Chondrocyte (in vitro differentiated cells): ENCODE measurements around the gene PLCB3. TPM values are rescaled to one million over a fixed set of nuclear protein-coding genes. Genes with fewer than 3 reads are reported as not detected.

Source experiments
- DNase-seq: peaks from one replicate; pipeline ENCODE4 v3.0.0; 2021; ENCODE audit warnings: mixed read lengths, low spot score
- H3K27ac Mint-ChIP-seq: one replicate; pipeline ENCODE4 v1.8.0; 2021; ENCODE audit warnings: mild to moderate bottlenecking, moderate library complexity, mixed read lengths; ENCODE audit not compliant: unreplicated experiment
- H3K27me3 Mint-ChIP-seq: 2 replicates; pipeline ENCODE4 v1.8.0; 2021; ENCODE audit warnings: low read depth, mixed read lengths
- H3K36me3 Mint-ChIP-seq: 2 replicates; pipeline ENCODE4 v1.8.0; 2021; ENCODE audit warnings: low read depth, mixed read lengths
- H3K4me1 Mint-ChIP-seq: 2 replicates; pipeline ENCODE4 v1.8.0; 2021; ENCODE audit warnings: low read depth, mild to moderate bottlenecking, mixed read lengths
- H3K4me3 Mint-ChIP-seq: one replicate; pipeline ENCODE4 v1.8.0; 2021; ENCODE audit warnings: mild to moderate bottlenecking, moderate library complexity, mixed read lengths; ENCODE audit not compliant: unreplicated experiment
- H3K9me3 Mint-ChIP-seq: 2 replicates; pipeline ENCODE4 v1.8.0; 2021; ENCODE audit warnings: low read depth, mixed read lengths
- total RNA-seq: library from RNA; stranded (reverse); gene quantifications from 3 replicates; pipeline ENCODE4 v1.2.1, GENCODE V29; 2021
- TF ChIP-seq, protein P1 (sequence below): fragments of 200-600 bp; sonication (generic); IDR thresholded peaks from 2 replicates; pipeline ENCODE4 v1.5.0; 2021; ENCODE audit warnings: antibody characterized with exemption, mild to moderate bottlenecking, moderate library complexity

The PLCB3 gene
- total RNA-seq, 1 donor from 2014 or later: 47.2 TPM

DNA sequence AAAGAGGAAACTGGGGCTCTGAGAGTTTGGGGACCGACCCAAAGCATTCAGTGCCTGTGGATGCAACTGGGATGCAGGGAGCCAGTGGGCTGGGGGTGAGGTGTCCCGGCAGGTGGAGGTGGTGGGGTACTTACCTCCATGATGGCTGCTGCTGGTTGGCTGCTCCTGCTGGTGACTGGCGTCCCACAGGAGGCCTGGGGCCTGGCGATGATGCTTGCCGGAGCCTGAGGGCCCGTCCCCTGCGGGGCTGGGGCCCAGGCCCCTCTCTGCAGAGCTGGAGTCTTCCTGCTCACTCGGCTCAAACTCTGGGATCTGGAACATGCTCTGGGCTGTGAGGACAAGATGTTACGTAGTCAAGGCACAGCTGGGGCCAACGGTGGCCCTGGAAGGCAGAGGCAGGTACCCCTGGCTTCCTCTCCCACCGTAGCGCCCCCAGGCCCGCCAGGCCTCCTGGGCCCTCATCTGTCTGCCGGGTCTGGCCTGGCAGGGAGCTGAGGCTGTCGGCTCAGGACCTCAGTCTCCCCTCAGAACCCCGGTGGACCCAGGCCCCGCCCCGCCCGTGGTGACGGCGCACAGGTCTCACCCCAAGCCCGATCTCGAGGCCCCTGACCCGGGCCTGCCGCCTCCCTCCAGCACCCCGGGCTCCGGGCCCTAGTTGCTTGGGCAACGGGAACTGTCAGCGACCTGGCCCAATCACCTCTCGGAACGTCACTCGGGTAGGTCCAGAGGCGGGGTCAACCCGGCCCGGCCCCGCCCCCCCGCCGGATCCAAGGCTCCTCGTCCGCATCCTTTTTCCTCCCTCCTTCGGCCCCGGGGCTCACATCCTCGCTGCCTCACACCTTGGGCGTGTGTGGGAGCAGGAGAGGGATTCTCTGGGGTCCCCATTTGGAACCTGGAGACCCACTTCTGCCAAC, 33.0 kb downstream of the PLCB3 start, which contains the start of gene BAD:
TSS of gene BAD (minus strand) at position 618 of the 914 bp plus-strand sequence. CDS start at position 321, 297 bp downstream.
- Mint-ChIP-seq H3K4me1 (peaks cover 26% of the 10 kb centered on the region), H3K4me3 (peak within 1 kb of the TSS; percentile 80), H3K27me3 (no peaks in the 10 kb centered on the region), H3K9me3 (no peaks in the 10 kb centered on the region), H3K27ac (peak within 1 kb of the TSS; percentile 92), H3K36me3 (peaks cover 7% of the 10 kb centered on the region)
- peak; percentile 96 for DNase-seq
- TF ChIP-seq, protein P1, sequence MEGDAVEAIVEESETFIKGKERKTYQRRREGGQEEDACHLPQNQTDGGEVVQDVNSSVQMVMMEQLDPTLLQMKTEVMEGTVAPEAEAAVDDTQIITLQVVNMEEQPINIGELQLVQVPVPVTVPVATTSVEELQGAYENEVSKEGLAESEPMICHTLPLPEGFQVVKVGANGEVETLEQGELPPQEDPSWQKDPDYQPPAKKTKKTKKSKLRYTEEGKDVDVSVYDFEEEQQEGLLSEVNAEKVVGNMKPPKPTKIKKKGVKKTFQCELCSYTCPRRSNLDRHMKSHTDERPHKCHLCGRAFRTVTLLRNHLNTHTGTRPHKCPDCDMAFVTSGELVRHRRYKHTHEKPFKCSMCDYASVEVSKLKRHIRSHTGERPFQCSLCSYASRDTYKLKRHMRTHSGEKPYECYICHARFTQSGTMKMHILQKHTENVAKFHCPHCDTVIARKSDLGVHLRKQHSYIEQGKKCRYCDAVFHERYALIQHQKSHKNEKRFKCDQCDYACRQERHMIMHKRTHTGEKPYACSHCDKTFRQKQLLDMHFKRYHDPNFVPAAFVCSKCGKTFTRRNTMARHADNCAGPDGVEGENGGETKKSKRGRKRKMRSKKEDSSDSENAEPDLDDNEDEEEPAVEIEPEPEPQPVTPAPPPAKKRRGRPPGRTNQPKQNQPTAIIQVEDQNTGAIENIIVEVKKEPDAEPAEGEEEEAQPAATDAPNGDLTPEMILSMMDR: no peak

DNA sequence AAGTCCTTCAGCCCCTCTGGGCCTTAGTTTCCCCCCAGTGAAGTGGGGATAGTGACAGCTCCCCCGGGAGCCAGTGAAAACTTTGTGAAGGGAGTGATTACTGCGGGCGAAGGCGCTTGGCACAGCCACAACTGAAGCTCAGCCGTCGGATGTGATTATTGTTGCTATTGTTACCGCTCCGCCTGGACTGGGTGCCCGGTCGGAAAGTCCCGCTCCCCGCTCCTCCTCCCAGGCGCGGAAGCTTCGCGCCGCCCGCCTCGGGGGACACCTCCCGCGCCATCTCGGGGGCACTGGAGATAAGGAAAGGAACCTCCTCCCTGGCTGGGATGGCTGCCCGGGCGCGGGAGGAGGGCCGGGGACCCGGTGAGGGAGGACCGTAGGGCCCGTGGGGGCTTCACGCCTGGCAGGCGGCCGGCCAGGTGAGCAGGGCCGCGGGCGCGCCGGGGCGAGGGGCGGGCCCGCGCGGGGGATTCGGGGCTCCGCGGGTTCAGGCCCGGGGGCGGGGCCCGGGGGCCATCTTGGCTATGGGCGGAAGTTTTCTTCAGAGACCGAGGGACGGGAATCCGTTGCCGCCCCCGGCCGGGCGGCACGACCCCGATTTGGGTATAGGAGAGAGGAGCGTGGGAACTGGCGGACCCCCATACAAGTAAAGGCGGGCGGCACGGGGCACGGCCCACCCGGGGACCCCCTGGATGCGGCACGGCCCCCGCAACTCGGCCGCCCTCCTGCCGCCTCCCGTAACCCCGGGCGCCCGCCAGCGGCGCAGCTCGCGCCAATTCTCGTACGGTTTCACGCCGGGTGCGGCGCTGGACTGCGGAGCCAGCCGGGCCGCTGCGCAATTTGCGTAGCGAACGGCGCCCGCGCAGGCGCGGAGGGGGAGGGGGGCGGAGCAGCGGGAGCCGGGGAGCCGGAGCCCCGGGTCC, 33.9 kb downstream of the PLCB3 start, which contains the start of gene GPR137:
TSS of gene GPR137 (plus strand) at position 887 of the 923 bp plus-strand sequence. CDS start 677 bp downstream, outside the sequence.
- no peaks in the 10 kb centered on the region for H3K9me3 Mint-ChIP-seq

DNA sequence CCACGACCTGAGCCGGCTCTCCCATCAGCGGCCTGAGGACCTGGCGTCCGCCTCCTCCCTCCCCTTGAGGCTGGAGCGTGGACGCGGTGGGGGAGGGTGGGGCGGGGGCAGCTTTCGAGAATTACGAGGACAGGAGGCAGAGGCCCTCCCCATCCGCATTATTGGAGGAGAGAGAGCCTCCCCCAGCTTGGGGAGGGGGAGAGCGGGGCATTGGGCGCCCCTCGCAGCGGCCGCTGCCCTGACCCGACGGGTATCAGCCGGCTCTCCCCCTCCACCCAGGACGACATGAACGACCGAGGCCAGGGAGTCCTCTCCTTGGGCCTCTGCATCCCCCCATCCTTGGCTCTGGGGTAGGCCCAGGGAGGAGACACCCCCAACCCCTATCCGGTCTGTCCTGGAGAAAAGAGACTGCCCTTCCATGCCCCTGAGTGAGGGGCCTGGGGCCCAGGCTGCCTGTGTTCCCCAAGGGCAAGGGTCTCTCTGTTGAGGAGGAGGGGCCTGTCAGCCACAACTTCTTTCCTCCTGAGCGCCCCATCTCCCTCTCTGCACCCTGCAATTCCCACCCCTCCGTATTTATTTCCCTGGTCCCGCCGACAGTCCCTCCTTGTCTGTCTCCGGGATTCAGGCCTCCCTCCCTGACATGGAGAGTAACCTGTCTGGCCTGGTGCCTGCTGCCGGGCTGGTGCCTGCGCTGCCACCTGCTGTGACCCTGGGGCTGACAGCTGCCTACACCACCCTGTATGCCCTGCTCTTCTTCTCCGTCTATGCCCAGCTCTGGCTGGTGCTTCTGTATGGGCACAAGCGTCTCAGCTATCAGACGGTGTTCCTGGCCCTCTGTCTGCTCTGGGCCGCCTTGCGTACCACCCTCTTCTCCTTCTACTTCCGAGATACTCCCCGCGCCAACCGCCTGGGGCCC, 34.8 kb downstream of the PLCB3 start:
- no peak for DNase-seq
- Mint-ChIP-seq H3K9me3 (no peaks in the 10 kb centered on the region), H3K4me3 (peak overlapping the region; percentile 80), H3K4me1 (peaks cover 30% of the 10 kb centered on the region), H3K27me3 (peaks cover 5% of the 10 kb centered on the region), H3K27ac (peak overlapping the region; percentile 32), H3K36me3 (peaks cover 5% of the 10 kb centered on the region)
- TF ChIP-seq, protein P1: no peak

More for the DNA sequence above, 33.9 kb downstream of the PLCB3 start, which contains the start of gene GPR137:
- TF ChIP-seq, protein P1: no peak
- no peak for DNase-seq
- Mint-ChIP-seq H3K27ac (peak within 1 kb of the TSS; percentile 92), H3K4me3 (peak within 1 kb of the TSS; percentile 80), H3K4me1 (peaks cover 26% of the 10 kb centered on the region), H3K36me3 (peaks cover 6% of the 10 kb centered on the region), H3K27me3 (no peaks in the 10 kb centered on the region)

DNA sequence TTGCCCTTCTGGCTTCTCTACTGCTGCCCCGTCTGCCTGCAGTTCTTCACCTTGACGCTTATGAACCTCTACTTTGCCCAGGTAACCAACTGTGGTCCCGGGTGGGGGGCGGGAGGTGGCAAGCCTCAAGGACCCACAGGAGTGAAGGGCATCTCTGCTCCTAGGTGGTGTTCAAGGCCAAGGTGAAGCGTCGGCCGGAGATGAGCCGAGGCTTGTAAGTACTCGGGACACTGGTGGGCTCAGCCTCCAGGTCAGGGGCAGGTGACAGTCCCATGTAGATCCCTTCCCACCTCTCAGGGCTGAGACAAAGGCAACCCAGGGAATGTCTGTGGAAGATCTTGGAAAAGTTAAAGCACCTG, 35.5 kb downstream of the PLCB3 start:
- peak overlapping the region; percentile 80 for H3K4me3 Mint-ChIP-seq

More for the DNA sequence above, 35.5 kb downstream of the PLCB3 start:
- TF ChIP-seq, protein P1: no peak
- DNase-seq: no peak
- peaks cover 5% of the 10 kb centered on the region for H3K27me3 Mint-ChIP-seq
- H3K4me1 Mint-ChIP-seq: peaks cover 30% of the 10 kb centered on the region
- no peak overlapping the region for H3K27ac Mint-ChIP-seq
- peaks cover 2% of the 10 kb centered on the region for H3K36me3 Mint-ChIP-seq
- H3K9me3 Mint-ChIP-seq: no peaks in the 10 kb centered on the region
